ENCODE data around the gene SPDYE16.
"Not testable (repeated sequence)": the region's sequence is repeated elsewhere in the genome, so short reads cannot be mapped to it uniquely, and the experiment has no call there.

SPDYE16 gene

GRCh38 chr7:76549025-76549854, 6.1 kb upstream of the SPDYE16 start:
- peak; percentile 89 for DNase-seq

GRCh38 chr7:76531643-76532042, 11.5 kb downstream of the SPDYE16 start:
- DNase-seq: not testable (repeated sequence)

- not testable (repeated sequence) for DNase-seq
Measured at GRCh38 chr7:76526183-76526582, 16.9 kb downstream of the SPDYE16 start.

DNA sequence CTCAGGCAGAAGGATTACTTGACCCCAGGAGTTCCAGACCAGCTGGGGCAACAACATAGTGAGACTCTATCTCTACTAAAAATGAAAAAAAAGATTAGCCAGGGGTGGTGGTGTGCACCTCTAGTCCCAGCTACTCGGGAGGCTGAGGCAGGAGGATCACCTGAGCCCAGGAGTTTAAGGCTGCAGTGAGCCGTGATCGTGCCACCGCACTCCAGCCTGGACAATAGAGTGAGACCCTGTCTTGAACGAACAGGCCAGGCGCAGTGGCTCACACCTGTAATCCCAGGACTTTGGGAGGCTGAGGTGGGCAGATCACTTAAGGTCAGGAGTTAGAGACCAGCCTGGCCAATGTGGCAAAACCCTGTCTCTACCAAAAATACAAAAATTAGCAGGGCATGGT, 26.2 kb downstream of the SPDYE16 start:
- DNase-seq: not testable (repeated sequence)

DNA sequence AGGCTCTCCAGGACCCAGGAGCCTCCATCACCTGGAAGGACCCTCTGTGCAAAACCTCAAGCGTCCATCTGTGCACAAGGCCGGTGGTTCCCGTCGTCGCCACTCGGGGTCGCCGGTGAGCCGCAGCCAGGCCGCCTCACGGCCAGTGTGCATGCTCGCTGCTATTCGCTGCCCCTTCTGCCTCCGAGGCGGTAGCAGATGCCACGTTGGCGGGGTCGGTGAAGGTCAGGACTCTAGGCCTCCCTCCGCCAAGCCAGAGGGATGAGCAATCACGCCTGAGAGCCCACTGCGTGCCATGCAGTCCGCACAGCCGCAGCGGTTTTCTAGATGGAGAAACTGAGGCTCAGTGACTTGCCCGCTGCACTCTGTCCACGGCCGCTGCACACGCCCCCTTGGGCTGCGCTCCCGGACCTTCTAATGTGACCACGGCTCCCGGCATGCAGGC, 27.1 kb downstream of the SPDYE16 start:
- no peak for DNase-seq

GRCh38 chr7:76514926-76515771, 27.9 kb downstream of the SPDYE16 start:
- no peak for DNase-seq

DNA sequence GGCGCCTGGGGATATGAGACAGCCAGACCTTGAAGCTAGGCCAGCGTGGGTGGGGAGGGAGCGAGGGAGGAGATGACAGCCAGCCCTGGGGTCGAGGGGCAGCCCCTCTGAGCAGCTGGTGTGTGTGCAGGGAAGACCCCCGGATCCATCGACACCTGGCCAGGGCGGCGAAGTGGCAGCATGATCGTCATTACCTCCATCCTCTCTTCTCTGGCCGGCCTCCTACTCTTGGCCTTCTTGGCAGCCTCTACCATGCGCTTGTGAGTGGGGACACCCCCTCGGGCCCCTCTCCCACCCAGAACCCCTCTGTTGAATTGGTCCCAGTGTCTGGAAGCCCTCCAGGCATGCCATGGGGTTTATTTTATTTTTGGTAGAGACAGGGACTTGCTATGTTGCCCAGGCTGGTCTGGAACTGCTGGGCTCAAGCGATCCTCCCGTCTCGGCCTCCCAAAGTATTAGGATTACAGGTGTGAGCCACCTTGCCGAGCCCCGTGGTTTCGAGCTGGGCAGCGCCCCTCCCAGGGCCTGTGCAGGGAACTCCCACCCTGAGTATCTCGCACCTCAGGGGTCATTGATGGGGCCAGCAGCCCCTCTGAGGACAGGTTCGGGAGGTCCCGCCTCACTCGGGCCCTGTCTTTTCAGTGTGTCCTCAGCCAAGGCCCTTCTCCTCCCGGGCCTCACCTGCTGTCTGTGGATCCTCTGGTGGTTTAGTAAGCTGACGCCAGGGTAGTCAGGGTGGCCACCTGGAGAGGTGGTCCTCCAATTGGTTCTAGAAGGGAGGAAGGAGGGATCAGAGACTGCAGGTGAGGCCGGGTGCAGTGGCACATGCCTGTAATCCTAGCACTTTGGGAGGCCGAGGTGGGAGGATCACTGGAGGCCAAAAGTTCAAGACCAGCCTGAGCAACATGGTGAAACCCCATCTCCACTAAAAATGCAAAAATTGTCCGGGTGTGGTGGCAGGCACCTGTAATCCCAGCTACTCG, 29.0 kb downstream of the SPDYE16 start:
- DNase-seq: no peak

DNA sequence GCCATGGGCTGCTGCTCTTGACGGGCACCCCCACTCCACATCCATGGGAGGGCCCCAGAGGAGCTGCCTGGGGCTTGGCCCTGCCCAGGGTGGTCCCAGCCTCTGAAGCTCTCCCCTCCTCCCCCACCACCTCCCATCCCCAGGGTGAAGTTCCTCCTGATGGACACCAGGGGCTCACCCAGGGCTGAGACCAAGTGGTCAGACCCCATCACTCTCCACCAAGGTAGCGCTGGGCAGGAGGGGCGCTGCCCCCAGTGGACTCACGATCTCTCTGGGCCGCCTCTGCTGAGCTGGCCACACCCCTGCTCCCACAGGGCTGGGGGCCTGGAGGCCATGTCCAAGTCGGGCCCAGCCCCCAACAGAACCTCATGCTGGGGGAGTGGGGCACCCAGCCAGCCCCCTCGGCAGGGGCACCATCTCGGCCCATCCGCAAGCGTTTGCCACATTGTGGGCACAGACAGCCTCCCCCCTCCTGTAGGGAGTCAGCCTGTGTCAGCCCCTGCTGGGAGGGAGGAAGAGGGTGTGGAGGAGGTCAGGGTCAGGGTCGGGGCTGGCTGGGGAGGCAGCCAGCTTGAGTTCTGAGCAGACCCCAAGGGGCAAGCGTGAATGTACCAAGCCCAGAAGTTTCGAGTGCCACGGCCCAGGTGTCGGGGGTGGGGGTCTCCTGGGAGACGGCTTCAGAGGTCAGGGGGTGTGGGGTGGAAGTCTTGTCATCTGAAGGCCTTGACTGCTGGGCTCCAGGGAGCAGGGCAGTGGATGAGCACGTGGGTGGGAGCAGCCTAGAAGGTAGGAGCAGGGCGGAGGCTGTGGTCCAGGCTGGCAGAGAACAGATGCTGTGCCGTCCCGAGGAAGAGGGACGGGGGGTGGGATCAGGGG, 29.9 kb downstream of the SPDYE16 start:
- DNase-seq: no peak

GRCh38 chr7:76511911-76512885, 30.9 kb downstream of the SPDYE16 start:
- not testable (repeated sequence) for DNase-seq

GRCh38 chr7:76511200-76511910, 31.7 kb downstream of the SPDYE16 start:
- DNase-seq: not testable (repeated sequence)

DNA sequence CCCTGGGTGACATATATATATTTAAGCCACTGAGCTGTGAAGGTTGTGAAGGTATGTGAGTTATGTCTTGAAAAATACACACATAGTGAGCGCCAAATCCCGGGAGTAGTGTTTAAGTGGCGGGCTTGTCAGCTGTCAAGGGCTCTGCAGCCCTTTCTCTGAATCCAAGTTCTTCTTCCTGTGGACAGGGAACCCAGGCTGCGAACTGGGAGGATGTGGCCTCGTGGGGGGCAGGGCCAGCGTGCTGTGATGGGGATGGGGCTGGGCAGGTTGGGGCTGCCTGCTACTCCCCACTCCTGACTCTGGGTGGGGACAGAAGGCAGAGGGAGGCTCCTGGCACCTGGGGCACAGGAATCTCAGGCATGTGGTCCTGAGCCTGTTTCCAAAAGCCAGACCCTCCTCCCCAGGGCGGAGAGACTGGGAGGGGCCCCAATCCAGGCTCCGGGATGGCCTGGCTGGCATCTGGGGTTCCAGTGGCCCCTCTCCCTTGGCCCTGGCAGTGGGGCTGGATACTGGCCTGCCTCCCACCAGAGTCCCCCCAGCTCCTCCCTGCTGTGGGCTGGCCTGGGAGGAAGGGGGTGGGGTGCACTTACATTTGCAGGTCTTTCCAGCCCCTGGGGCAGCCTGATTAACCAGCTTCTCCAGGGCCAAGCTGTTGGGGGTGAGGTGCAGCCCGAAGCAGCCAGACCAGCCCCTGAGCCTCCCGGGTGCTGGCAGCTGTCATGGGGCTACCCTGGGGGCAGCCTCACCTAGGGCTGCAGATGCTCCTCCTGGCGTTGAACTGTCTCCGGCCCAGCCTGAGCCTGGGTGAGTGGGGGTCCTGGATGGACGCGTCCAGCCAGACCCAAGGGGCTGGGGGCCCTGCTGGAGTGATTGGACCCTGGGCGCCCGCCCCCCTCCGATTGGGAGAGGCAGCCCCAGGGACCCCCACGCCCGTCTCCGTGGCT, 32.9 kb downstream of the SPDYE16 start, which contains the start of gene UPK3B:
Gene UPK3B (plus strand): TSS at position 622 of the 947 bp plus-strand sequence. CDS start 101 bp downstream, at position 723.
- DNase-seq: peak; percentile 52

DNA sequence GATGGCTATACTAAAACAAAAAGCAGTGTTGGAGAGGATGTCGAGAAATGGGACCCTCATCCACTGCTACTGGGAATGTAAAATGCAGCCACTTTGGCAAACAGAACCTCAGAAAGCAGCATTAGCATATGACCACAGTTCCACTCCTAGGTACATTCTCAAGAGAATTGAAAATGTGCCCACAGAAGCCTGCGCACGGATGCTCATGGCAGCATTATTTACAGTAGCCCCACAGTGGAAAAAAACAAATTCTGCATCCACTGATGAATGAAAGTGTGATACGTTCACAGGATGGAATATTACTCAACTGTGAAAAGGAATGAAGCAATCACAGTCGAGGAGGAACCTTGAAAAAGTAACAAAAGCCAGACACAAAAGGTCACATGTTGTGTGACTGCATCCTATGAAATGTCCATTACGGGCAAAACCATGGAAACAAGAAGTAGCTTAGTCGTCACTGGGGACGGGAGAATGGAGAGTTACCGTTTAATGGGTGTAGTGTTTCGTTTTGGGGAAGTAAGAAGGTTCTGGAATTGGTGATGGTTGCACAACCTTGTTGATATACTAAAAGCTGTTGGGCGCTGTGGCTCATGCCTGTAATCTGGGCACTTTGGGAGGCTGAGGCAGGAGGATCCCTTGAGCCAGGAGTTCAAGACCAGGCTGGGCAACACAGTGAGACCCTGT, 35.2 kb downstream of the SPDYE16 start:
- DNase-seq: no peak

DNA sequence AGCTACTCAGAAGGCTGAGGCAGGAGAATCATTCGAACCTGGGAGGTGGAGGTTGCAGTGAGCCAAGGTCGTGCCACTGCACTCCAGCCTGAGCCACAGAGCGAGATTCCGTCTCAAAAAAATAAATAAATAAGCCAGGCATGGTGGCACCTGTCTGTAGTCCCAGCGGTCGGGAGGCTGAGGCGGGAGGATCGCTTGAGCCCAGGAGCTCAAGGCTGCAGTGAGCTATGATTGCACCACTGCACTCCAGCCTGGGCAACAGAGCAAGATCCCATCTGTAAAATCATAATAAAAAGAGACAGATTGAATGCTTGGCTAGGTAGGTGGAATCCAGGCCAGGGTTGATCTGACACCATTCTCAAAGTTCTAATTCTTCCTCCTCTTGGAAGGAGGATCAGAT, 36.5 kb downstream of the SPDYE16 start:
- DNase-seq: not testable (repeated sequence)

GRCh38 chr7:76506081-76506440, 37.0 kb downstream of the SPDYE16 start:
- no peak for DNase-seq

GRCh38 chr7:76505168-76506080, 37.7 kb downstream of the SPDYE16 start:
- no peak for DNase-seq

- not testable (repeated sequence) for DNase-seq
Measured at GRCh38 chr7:76504351-76505167, 38.5 kb downstream of the SPDYE16 start.

Data from kidney glomerular epithelial cell (primary cell).